ACHN (cell line): Measurements from ENCODE around the gene ZNF595.
"Not testable (repeated sequence)": the region's sequence is repeated elsewhere in the genome, so short reads cannot be mapped to it uniquely, and the experiment has no call there.

ENCODE experiments used
- DNase-seq: peaks from one replicate; pipeline ENCODE4 v3.0.0-alpha.2; 2015
- in situ Hi-C: cut with HindIII; loops from 2 replicates; pipeline ENCODE4 v1.10.0; 2017; ENCODE audit warnings: low sequenced_read_pairs, low pct_ligation_motif_present, low pct_unique_long_range_greater_than_20kb

ZNF595 gene

DNA sequence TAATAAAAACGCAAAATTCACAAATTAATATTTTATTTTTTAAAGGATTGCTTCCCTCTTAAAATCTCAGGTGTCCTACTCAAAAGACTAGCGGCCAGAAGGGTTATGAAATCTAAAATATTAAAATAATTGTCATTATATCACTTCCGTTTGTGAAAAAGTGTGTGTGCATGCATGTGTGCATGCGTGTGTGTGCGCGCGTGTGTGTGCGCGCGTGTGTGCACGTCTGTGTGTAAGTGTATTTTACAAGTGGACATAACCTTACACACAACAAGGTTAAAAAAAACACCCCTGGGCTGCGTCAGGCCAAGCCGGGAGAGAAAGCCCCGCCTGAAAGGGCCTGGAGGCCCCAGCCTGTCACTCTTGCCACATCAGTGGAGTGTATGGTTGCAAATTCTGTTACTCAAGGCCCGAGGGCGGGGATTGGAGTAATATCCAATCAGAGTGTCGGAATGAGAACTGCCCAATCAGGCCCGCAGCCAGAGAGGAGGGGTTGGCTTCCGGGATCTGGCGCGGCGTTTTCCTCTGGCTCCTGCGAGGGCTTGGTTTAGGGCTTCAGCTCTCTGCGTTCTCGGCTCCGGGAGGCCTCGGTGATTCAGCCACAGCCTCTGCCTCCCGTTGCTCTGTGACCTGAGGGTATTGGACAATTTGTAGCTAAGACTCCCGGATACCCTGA lies at the start of gene ZNF595:
Gene ZNF595, plus strand, starts transcription at position 518 of the 676 bp plus-strand sequence. CDS start 168 bp downstream, outside the sequence.
- in situ Hi-C loops, DNase-seq: not testable (repeated sequence)

DNA sequence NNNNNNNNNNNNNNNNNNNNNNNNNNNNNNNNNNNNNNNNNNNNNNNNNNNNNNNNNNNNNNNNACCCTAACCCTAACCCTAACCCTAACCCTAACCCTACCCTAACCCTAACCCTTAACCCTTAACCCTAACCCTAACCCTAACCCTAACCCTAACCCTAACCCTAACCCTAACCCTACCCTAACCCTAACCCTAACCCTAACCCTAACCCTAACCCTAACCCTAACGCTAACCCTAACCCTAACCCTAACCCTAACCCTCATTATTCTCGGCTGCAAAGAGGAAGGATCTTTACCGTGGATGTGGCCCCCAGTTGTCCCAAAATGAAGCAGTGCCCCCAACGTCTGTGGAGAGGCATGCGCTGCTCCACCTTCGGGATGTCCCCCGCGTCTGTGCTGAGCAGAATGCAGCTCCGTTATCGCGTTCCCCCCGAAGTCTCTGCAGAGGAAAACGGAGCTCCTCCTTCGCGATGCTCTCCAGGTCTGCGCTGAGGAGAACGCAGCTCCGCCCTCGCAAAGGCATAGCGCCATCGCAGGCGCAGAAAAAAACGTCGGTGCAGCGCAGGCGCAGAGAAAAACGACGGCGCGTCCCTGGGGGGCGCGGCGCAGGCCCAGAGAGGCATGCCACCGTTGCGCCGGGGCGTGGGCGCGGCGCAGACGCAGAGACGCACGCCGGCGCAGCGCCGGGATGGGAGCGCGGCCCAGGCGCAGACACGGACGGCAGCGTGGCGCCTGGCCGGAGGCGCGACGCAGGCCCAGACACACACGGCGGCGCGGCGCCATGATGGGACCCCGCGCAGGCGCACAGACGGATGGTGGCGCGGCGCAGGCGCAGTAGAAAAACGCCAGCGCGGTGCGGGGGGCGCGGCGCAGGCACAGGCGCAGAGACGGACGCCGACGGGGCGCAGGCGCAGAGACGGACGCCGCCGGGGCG lies 42.9 kb upstream of the ZNF595 start:
- DNase-seq, in situ Hi-C loops: not testable (repeated sequence)

DNA sequence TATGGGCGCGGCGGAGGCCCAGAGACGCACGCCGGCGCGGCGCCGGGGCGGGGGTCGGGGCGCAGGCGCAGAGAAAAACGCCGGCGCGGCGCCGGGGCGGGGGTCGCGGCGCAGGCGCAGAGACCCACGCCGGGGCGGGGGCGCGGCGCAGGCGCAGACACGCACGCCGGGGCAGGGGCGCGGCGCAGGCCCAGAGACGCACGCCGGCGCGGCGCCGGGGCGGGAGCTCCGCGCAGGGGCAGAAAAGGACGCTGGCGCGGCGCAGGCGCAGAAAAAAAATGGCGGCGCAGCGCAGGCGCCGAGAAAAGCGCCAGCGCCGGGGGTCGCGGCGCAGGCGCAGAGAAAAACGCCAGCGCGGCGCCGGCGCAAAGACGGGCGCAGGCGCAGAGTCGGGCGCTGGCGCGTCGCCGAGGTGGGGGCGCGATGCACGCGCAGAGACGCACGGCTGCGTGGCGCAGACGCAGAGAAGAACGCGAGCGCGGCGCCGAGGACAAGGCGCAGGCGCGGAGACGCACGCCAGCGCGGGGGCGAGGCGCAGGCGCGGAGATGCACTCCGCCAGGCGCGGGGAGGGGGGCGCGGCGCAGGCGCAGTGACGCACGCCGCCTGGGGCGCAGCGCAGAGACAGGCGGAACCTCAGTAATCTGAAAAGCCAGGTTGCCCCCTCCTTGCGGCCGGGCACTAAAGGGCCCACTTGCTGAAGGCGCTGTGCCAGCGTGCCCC lies 41.9 kb upstream of the ZNF595 start:
- in situ Hi-C loops, DNase-seq: not testable (repeated sequence)

DNA sequence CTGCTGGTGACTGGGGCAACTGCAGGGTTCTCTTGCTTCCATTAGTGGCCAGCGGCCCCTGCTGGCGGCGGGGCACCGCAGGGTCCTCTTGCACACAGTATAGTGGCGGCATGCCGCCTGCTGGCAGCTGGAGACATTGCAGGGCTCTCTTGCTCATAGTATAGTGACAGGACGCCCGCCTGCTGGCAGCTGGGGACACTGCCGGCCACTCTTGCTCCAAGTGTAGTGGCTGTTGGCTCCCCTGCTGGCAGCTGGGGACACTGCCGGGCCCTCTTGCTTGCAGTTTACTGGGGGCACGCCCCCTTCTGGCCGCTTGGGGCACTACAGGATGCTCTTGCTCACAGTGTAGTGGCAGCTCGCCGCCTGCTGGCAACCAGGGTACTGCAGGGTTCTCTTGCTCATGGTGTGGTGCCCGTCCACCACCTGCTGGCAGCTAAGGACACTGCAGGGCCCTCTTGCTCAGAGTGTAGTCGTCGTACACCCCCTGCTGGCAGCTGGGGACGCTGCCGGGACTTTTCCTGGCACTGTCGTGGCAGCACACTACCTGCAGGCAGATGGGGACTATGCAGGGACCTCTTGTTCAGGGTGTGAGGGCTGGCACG lies 41.2 kb upstream of the ZNF595 start:
- in situ Hi-C loops: not testable (repeated sequence)
- peak; percentile 28 for DNase-seq

DNA sequence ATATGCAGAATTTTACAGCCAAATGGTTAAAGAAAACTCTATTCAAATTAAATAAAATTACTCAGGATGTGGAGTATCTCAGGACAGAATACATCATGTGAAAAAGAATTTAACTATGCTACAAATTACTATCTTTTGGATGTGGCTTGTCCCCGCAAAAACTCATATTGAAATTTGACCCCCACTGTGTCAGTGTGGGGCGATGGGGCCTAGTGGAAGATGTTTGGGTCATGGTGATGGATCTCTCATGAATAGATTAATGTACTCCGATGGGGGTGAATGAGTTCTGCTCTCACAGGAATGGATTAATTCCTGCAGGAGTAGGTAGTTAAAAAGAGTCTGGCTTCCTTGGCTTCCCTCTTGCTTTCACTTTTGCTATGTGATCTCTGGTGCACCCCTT lies 35.0 kb upstream of the ZNF595 start:
- in situ Hi-C loops, DNase-seq: not testable (repeated sequence)

DNA sequence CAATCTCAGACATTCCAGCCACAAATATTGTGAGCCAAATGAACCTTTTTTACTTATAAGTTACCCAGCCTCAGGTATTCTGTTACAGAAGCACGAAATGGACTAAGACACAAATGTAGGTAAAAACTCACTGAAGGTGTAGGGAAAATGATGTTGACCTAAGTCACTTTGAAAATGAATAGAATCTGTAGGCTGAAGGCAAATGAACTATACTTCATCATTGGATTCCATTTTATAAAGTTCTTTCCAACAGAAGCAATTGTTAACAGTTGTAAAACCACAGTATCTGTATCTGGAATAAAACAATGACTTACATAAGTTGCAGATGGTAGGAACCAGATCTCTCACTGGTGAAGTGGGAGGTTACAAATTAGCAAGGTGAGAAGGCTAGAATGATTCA lies 34.5 kb upstream of the ZNF595 start:
- in situ Hi-C loops, DNase-seq: not testable (repeated sequence)

DNA sequence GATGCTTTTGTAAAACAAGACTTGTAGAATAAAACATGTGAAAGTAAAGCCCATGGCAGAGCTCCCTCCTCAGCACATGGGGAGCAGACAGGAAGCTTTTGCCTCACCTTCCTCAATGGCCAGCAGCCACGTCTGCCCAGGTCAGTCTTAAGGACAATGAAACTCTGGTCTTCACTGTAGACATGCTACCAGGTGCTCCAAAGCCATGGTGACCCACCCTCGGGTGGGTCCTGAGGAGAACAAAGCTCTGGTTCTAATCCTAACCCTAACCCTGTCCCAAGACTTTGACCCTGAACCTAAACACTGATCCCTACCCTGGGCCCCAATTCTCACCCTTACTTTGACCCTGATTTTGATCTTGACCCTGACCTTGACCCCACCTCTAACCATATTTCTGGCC lies 30.2 kb upstream of the ZNF595 start:
- DNase-seq, in situ Hi-C loops: not testable (repeated sequence)

DNA sequence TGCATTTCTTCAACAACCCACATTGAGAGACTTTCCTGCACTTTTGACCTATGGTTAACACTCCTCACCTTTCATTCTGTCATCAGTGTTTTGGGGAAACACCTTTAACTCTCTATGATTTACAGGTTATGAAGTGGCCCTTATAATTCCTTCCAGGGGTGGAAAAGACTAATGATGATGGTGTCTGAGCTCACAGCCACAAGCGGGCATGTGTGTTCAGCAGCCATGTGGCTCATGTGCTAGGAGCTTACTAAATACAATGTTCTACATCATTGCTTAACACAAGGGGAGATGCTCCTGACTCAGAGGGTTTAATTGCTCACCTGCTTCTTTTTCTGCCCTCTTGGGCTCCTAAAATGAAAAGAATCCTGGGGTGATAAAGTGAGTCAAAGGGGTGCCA lies 28.8 kb upstream of the ZNF595 start:
- DNase-seq, in situ Hi-C loops: not testable (repeated sequence)

DNA sequence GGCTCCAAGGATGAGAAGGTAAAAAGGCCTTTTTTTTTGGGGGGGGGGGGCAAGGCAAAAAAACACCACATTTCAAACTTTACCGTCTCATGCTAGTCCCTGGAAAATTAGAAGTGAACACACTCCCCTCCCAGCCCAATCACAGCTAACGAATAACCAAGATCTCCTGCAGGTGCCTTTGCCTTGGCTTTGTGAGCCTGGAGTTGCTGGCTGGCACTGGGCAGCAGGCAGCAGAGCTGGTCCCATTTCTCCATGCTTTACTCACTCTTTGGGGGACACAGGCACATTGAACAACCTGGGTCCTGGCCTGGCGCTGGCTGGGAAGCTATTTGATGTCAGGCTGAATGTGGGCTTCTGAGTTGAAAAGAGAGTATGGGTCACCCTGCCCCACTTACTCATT lies 25.6 kb upstream of the ZNF595 start:
- in situ Hi-C loops: not testable (repeated sequence)

DNA sequence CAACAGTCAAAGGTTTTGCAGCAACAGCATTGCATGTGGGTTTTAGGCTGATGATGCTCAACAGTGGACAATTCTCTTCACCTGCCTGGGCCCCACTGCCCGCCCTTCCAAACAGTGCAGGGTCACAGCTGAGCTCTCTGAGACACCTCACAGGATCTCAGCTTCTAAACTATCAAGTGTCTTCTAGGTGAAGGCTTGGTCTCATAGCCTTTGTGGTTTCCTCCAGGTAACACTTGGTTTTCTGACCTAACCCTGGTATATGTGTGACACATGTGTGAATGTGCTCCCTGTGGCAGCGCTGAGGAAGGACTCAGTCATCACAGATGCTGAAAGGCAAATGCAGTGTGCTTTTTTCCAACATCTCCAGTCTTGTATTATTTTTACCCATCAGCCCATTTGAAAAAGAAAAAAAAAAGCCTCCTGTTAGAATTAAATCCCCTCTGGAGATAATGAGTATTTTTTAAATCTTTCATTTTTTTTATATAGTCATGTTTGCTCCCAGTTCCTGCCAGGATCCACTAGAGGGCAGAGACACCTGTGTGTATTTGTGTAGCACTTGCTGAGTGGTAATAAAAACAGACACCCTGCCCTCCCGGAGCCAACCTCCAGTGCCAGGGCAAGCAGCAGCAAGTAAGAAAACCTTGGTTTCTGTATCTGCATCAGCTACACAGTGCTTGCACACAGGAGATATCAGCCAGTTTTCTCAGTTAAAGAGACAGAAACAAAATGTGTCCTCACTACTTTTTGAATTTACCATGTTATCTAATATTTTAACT lies 24.2 kb upstream of the ZNF595 start:
- in situ Hi-C loops, DNase-seq: not testable (repeated sequence)

More for the DNA sequence above, 25.6 kb upstream of the ZNF595 start:
- DNase-seq: not testable (repeated sequence)

DNA sequence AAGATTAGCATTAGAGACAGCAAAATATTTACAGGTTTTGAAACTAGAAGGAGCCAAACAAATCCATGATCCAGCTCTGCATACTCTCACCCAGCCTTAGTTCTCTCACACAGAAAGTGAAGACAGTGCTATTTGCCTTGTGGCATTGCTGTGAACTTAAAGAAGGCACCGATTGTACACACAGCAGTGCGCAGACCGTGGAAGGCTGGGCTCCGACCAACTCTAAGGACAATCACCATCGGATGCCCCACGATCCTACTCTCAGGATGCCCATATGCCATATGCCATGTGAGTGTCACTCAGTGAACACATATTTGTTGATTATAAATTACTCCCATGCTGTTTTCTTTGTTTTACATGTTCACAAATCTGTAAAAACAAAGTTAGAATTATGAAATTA lies 19.8 kb upstream of the ZNF595 start:
- DNase-seq, in situ Hi-C loops: not testable (repeated sequence)

DNA sequence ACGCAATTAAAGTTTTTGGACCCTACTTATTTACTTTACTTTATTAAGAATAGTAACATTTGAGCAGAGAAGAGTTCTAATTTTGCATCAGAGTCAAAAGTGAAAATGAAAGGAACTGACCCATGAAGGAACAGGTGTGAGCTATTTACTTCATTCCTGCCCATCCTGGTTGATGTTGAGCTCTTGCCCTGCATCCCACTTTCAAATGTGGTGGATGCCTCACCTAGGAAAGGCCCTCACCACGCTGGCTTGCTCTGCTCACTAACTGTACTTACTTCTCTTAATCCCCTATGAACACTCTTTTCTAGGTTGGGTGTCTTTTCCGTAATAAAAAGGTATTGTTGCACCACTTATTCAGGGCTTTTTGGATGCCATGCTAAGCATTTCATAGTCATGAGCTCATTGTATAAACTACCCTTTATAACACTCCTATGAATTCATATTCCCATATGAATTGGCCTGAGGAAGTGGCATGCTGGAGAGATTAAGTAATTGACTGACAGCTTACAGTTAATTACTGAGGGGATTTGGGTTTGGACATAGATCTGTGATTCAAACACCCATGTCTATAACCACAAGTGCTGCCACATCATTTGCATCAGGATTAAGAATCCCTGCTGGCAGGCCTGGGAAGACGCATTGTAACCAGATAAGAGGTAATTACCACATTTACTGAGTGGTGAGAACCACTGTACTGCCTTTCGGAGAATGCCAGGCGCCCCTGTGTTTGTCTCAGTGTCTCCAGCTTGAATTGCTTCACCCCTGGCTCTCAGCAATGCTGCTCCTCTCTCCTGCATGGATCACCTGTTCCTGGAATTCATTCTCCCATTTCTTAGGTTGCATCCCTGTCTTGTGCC lies 16.3 kb upstream of the ZNF595 start:
- in situ Hi-C loops, DNase-seq: not testable (repeated sequence)

DNA sequence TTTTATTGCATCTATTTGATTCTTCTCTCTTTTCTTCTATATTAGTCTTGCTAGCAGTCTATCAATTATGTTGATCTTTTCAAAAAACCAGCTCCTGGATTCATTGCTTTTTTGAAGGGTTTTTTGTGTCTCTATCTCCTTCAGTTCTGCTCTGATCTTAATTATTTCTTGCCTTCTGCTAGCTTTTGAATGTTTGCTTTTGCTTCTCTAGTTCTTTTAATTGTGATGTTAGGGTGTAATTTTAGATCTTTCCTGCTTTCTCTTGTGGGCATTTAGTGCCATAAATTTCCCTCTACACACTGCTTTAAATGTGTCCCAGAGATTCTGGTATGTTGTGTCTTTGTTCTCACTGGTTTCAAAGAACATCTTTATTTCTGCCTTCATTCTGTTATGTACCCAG lies 14.9 kb upstream of the ZNF595 start:
- in situ Hi-C loops, DNase-seq: not testable (repeated sequence)

DNA sequence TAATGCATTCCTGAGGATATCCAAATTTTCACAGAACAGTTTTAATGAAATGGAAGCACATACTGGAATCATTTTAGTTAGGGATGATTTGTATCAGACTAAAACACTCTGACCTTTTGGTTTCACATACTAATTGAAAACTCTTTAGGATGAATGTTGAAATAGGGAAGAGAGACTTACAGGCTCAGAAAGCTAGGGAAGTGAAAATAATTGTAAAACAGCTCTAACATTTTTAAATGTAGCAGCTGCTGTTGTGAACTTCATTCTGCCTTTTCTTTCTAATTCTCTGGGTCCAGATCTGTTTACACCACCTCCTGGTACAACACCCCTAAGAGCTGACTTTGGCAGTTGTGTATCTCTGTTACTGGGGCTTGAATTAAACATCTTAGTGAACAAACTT lies 9.7 kb upstream of the ZNF595 start:
- DNase-seq, in situ Hi-C loops: not testable (repeated sequence)

DNA sequence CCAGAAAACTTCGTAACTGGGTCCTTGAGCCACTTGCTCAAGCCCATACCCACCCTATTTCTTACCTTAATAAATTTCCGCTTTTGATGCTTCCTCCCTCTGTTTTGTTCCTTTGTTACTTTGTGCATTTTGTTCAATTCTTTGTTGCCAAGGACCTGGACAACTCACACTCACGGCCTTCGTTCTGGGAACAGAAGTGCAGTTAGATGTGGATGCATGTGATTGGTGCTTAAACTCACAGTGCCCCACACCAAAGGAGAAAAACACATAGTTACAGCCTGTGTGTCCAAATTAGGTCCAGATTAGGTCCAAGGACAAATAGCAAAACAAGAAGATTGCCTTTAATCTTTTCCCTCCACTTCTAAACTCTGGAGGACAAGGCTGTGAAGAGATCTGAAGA lies 1.9 kb upstream of the ZNF595 start:
- in situ Hi-C loops, DNase-seq: not testable (repeated sequence)

DNA sequence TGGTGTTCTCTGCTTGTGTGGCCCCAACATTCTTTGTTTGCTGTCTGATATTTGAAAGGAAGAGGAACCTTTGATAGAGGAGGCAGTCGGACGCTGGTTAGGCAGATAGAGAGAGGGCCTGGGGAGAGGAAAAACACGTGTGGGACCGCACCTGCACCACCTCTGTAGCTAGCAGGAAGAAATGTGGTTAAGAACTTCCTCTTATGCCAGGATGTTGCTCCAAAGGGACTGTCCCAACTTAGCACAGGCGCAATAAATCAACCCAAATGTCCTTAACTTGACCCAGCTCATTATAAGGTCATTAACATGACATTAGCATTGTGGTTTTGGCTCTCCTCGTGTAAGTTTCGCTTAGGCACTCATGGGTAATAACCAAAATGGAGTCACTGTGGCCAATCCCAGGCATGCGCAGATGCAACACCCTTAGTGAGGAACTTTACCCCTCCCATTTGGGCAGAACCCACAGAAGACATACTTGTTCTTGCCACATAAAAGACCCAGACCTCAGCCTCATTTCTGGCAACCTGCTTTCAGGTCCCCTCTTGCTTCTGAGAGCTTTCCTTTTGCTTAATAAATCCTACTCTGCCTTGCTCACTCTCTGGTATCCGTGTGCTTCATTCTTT lies 1.4 kb upstream of the ZNF595 start:
- in situ Hi-C loops, DNase-seq: not testable (repeated sequence)
